ENCODE data around the gene ABHD18.
"Not testable (repeated sequence)": the region's sequence is repeated elsewhere in the genome, so short reads cannot be mapped to it uniquely, and the experiment has no call there.

ABHD18 gene

DNA sequence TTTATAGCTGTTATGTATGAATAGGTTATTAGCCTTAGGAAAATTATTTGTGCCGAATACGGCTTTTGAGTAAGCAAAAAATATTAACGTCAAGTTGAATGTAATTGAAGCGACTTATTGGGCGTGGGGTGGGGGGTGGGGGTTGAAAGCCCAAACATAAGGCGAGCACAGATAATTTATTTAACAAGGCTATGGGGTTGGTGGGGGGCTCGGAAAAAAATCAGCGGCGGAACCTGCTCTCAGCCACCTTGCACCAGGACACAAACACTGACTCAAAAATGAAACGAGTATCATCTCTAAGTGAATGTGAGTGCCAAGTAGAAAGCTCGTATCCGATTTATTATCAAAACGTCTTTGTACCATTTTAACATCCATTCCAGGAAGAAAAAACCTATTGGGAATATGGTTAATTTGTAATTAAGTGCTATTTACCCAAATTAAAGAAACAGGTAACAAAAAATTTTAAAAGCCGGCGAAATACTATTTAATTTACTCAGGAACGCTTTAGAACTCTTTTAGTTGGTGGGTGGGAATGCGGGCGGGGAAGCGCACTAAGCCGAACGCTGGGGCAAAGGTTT is 95.0 kb downstream of the ABHD18 start:
- Mint-ChIP-seq H3K4me3 (peak overlapping the region; percentile 85), H3K27ac (peak overlapping the region; percentile 90)

DNA sequence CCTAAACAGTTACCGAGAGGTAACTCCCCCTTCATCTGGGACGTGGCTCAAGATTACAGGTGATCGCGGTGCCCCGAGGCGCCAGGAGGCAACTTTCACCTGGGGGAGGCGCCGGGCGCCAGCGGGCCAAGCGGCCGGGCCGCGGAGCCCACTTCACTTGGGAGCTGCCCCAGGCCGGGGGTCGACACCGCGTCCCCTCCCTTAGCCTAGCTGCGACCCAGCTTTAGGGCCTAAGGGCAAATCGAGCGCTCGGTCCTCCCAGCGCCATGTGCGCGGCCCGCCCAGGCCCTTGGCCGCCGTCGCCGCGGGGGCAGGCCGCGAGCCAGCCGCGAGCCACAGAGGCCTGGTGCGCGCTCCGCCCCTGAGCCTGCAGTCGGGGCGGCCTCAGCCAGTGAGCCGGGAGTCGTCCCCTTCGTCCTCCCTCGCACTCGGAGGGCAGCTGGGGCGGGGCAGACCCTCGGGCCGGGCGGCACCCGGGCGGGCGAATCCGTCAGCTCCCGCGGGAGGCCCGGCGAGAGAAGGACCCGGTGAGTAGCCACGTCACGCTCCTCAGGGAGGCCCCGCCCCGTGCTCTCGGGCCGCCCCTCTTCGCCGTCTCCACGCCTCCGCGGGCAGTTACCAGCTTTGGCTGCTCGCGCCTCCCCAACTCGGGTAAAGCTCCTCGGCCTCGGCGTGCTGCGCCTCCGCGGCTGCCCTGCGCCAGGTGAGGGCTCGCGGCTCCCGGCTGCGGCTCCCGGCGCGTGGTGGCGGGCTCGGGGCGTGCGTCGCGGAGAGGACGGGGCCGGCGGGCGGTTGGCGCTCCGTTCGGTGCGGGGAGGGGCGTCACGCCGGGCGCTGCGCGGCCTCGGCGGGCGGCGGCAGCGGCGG is 95.7 kb downstream of the ABHD18 start, which contains the start of gene LARP1B:
Gene LARP1B (plus strand): TSS at position 614 of the 867 bp plus-strand sequence. CDS start 13,640 bp downstream, outside the sequence.
- TF ChIP-seq, protein P1, sequence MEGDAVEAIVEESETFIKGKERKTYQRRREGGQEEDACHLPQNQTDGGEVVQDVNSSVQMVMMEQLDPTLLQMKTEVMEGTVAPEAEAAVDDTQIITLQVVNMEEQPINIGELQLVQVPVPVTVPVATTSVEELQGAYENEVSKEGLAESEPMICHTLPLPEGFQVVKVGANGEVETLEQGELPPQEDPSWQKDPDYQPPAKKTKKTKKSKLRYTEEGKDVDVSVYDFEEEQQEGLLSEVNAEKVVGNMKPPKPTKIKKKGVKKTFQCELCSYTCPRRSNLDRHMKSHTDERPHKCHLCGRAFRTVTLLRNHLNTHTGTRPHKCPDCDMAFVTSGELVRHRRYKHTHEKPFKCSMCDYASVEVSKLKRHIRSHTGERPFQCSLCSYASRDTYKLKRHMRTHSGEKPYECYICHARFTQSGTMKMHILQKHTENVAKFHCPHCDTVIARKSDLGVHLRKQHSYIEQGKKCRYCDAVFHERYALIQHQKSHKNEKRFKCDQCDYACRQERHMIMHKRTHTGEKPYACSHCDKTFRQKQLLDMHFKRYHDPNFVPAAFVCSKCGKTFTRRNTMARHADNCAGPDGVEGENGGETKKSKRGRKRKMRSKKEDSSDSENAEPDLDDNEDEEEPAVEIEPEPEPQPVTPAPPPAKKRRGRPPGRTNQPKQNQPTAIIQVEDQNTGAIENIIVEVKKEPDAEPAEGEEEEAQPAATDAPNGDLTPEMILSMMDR (IDR thresholded peaks at IDR 0.05), result no peak
- Mint-ChIP-seq H3K27me3 (ENCODE audit: low read depth, poor library complexity) (peaks cover 9% of the 10 kb centered on the region), H3K4me3 (peak within 1 kb of the TSS; percentile 91), H3K9me3 (no peaks in the 10 kb centered on the region), H3K4me1 (peaks cover 12% of the 10 kb centered on the region), H3K27ac (peak within 1 kb of the TSS; percentile 90), H3K36me3 (ENCODE audit: low read depth) (no peaks in the 10 kb centered on the region)
- peak; percentile 96 for DNase-seq

More for the DNA sequence above, 95.0 kb downstream of the ABHD18 start:
- peaks cover 12% of the 10 kb centered on the region for H3K4me1 Mint-ChIP-seq
- TF ChIP-seq, protein P1 (IDR thresholded peaks at IDR 0.05), result no peak
- H3K9me3 Mint-ChIP-seq, result no peaks in the 10 kb centered on the region
- no peak for DNase-seq
- H3K27me3 Mint-ChIP-seq (ENCODE audit: low read depth, poor library complexity), result peaks cover 8% of the 10 kb centered on the region
- no peaks in the 10 kb centered on the region for H3K36me3 Mint-ChIP-seq (ENCODE audit: low read depth)

DNA sequence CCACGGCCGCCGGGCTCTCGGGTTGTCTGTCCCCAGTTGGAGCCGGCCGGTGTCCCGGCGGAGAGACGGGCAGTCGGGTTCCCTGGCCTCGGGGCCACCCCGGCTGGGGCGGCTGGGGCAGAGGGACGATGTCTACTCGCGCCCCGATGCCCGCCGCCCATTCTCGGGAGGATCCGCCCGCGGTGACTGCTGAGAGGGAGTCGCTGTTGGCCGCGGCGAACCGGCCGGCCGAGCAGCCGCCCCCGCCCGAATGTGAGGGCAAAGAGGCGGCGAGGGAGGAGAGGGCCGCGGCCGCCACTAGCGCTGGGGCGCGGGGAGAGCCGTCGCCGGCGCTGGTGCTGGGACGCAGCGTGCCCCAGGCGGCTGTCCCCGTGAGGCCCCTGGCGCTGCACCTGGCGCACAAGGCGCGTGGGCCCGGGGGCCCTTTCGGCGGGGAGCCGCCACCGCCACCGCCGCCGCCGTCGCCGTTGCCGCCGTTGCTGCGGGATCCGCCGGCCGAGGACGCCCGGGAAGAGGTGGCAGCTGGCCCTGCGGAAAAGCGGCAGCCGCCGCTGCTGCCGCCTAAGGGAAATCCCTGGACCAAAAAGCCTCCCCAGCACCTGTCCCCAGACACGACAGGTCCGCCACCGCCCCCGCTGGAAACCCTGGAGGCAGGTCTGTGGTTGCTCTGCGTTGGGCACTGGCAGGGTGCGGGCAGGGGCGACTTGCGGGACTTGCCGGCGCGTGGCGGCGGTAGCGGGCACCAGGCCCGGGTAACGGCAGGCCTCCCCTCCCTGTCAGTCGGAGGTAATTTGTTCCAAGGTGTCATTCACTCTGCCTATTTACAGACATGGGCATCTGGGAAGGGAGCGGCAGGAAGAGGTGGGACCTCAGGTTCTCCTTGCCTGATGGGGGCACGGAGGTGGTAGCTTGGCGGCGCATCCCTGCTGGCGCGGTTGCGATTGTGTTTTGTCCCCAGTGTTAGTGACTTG is 96.6 kb downstream of the ABHD18 start:
- peaks cover 9% of the 10 kb centered on the region for H3K27me3 Mint-ChIP-seq (ENCODE audit: low read depth, poor library complexity)
- H3K4me3 Mint-ChIP-seq, result peak overlapping the region; percentile 91
- peak; percentile 69 for DNase-seq
- H3K27ac Mint-ChIP-seq, result no peak overlapping the region
- TF ChIP-seq, protein P1 (IDR thresholded peaks at IDR 0.05), result no peak
- no peaks in the 10 kb centered on the region for H3K36me3 Mint-ChIP-seq (ENCODE audit: low read depth)
- peaks cover 12% of the 10 kb centered on the region for H3K4me1 Mint-ChIP-seq
- no peaks in the 10 kb centered on the region for H3K9me3 Mint-ChIP-seq

DNA sequence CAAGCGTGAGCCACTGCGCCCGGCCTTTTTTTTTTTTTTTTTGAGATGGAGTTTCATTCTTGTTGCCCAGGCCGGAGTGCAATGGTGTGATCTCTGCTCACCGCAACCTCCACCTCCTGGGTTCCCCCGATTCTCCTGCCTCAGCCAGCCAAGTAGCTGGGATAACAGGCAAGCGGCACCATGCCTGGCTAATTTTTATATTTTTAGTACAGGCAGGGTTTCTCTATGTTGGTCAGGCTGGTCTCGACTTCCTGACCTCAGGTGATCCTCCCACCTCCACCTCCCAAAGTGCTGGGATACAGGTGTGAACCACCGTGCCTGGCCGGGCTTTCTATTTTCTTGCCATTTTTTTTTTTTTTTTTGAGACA is 101.2 kb downstream of the ABHD18 start:
- not testable (repeated sequence) for H3K9me3 Mint-ChIP-seq; H3K27me3 Mint-ChIP-seq (ENCODE audit: low read depth, poor library complexity); H3K4me1 Mint-ChIP-seq; H3K27ac Mint-ChIP-seq; H3K4me3 Mint-ChIP-seq; DNase-seq
- H3K36me3 Mint-ChIP-seq (ENCODE audit: low read depth), result peaks cover 15% of the 10 kb centered on the region

DNA sequence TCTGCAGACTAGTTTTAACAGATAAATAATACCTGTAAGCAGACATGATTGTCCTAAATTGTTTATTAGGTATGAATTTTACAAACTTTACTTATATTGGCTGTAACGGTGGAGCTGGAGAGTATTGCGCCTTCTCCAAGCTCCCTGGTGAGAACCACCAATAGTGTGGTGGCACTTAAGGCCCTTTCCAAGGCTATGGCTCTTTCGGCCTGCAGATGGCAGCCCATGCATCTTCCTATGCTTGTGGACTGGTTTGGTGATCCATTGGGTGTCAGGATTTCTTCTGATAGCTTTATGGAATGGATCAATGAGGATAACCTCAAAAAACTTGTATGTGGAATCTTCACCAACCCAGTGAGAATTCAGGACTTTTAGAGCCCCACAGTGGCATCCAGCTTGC is 103.7 kb downstream of the ABHD18 start:
- Mint-ChIP-seq H3K27me3 (ENCODE audit: low read depth, poor library complexity) (peaks cover 4% of the 10 kb centered on the region), H3K4me1 (no peaks in the 10 kb centered on the region), H3K4me3 (no peak overlapping the region), H3K36me3 (ENCODE audit: low read depth) (peaks cover 16% of the 10 kb centered on the region), H3K27ac (no peak overlapping the region), H3K9me3 (peaks cover 4% of the 10 kb centered on the region)
- DNase-seq, result no peak
- TF ChIP-seq, protein P1 (IDR thresholded peaks at IDR 0.05), result no peak

DNA sequence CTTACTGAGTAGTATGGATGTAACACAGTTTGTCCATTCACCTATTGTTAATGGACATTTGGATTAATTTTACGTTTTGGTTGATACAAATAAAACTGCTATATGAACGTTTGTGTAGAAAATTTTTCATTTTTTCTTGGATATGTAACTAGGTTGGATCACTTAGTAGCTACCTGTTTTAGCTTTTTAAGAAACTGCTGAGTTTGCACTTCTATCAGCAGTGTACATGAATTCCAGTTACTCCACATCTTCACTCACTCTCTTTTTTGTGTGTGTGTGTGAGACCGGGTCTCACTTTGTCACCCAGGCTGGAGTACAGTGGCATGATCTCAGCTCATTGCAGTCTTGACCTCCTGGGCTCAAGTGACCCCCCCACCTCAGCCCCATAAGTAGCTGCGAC is 111.3 kb downstream of the ABHD18 start:
- Mint-ChIP-seq H3K9me3 (no peaks in the 10 kb centered on the region), H3K4me1 (no peaks in the 10 kb centered on the region), H3K36me3 (ENCODE audit: low read depth) (peaks cover 47% of the 10 kb centered on the region), H3K27me3 (ENCODE audit: low read depth, poor library complexity) (peaks cover 4% of the 10 kb centered on the region), H3K27ac (no peak overlapping the region), H3K4me3 (no peak overlapping the region)
- no peak for DNase-seq
- TF ChIP-seq, protein P1 (IDR thresholded peaks at IDR 0.05), result no peak

Data from nephron progenitor cell (in vitro differentiated cells).